ENCODE results near the gene DUOXA2.

DUOXA2 gene

GRCh38 chr15:45150997-45151396 lies 36.9 kb downstream of the DUOXA2 start:
- no peak for TF ChIP-seq YY1 (IDR thresholded peaks at IDR 0.05; ENCODE audit: insufficient read depth, insufficient read length)
- no peak for TF ChIP-seq ZNF274 (IDR thresholded peaks at IDR 0.05; ENCODE audit: low read depth, low read length)
- no peak for TF ChIP-seq SUZ12 (IDR thresholded peaks at IDR 0.05; ENCODE audit: extremely low read depth, insufficient read depth, insufficient read length)
- no peaks in the 10 kb centered on the region for H3K27me3 ChIP-seq (ENCODE audit: insufficient read depth, insufficient read length)
- H3K9ac ChIP-seq (ENCODE audit: insufficient read length, low read depth): no peak overlapping the region
- no peak overlapping the region for H3K4me3 ChIP-seq (ENCODE audit: insufficient read length, low read depth)
- no peaks in the 10 kb centered on the region for H3K9me3 ChIP-seq (ENCODE audit: insufficient read depth, low read length)
- no peak for DNase-seq (ENCODE audit: low read depth, low spot score)
- H3K4me1 ChIP-seq (ENCODE audit: insufficient read depth, insufficient read length): no peaks in the 10 kb centered on the region
- H3K36me3 ChIP-seq (ENCODE audit: insufficient read depth, insufficient read length, low read length): no peaks in the 10 kb centered on the region

GRCh38 chr15:45151998-45152828 lies 38.1 kb downstream of the DUOXA2 start:
- no peaks in the 10 kb centered on the region for H3K9me3 ChIP-seq (ENCODE audit: insufficient read depth, low read length)
- DNase-seq (ENCODE audit: low read depth, low spot score): no peak
- H3K4me1 ChIP-seq (ENCODE audit: insufficient read depth, insufficient read length): no peaks in the 10 kb centered on the region
- H3K27me3 ChIP-seq (ENCODE audit: insufficient read depth, insufficient read length): no peaks in the 10 kb centered on the region
- H3K9ac ChIP-seq (ENCODE audit: insufficient read length, low read depth): no peak overlapping the region
- no peak overlapping the region for H3K4me3 ChIP-seq (ENCODE audit: insufficient read length, low read depth)
- H3K36me3 ChIP-seq (ENCODE audit: insufficient read depth, insufficient read length, low read length): no peaks in the 10 kb centered on the region
- TF ChIP-seq ZNF274 (IDR thresholded peaks at IDR 0.05; ENCODE audit: low read depth, low read length) (no peak), SUZ12 (IDR thresholded peaks at IDR 0.05; ENCODE audit: extremely low read depth, insufficient read depth, insufficient read length) (no peak), YY1 (IDR thresholded peaks at IDR 0.05; ENCODE audit: insufficient read depth, insufficient read length) (no peak)

GRCh38 chr15:45155739-45156138 lies 41.6 kb downstream of the DUOXA2 start:
- H3K27me3 ChIP-seq (ENCODE audit: insufficient read depth, insufficient read length): no peaks in the 10 kb centered on the region
- H3K36me3 ChIP-seq (ENCODE audit: insufficient read depth, insufficient read length, low read length): no peaks in the 10 kb centered on the region
- H3K9ac ChIP-seq (ENCODE audit: insufficient read length, low read depth): no peak overlapping the region
- no peak for TF ChIP-seq YY1 (IDR thresholded peaks at IDR 0.05; ENCODE audit: insufficient read depth, insufficient read length)
- no peak for TF ChIP-seq SUZ12 (IDR thresholded peaks at IDR 0.05; ENCODE audit: extremely low read depth, insufficient read depth, insufficient read length)
- TF ChIP-seq ZNF274 (IDR thresholded peaks at IDR 0.05; ENCODE audit: low read depth, low read length): no peak
- no peaks in the 10 kb centered on the region for H3K9me3 ChIP-seq (ENCODE audit: insufficient read depth, low read length)
- H3K4me1 ChIP-seq (ENCODE audit: insufficient read depth, insufficient read length): peaks cover 6% of the 10 kb centered on the region
- H3K4me3 ChIP-seq (ENCODE audit: insufficient read length, low read depth): no peak overlapping the region
- DNase-seq (ENCODE audit: low read depth, low spot score): no peak

- Histone ChIP-seq H3K4me1 (ENCODE audit: insufficient read depth, insufficient read length) (peaks cover 6% of the 10 kb centered on the region), H3K27me3 (ENCODE audit: insufficient read depth, insufficient read length) (no peaks in the 10 kb centered on the region), H3K9ac (ENCODE audit: insufficient read length, low read depth) (no peak overlapping the region), H3K9me3 (ENCODE audit: insufficient read depth, low read length) (no peaks in the 10 kb centered on the region), H3K4me3 (ENCODE audit: insufficient read length, low read depth) (no peak overlapping the region), H3K36me3 (ENCODE audit: insufficient read depth, insufficient read length, low read length) (no peaks in the 10 kb centered on the region)
- no peak for TF ChIP-seq SUZ12 (IDR thresholded peaks at IDR 0.05; ENCODE audit: extremely low read depth, insufficient read depth, insufficient read length)
- no peak for TF ChIP-seq YY1 (IDR thresholded peaks at IDR 0.05; ENCODE audit: insufficient read depth, insufficient read length)
- no peak for TF ChIP-seq ZNF274 (IDR thresholded peaks at IDR 0.05; ENCODE audit: low read depth, low read length)
- no peak for DNase-seq (ENCODE audit: low read depth, low spot score)
Observed at GRCh38 chr15:45156744-45157455, 42.8 kb downstream of the DUOXA2 start.

- TF ChIP-seq SUZ12 (IDR thresholded peaks at IDR 0.05; ENCODE audit: extremely low read depth, insufficient read depth, insufficient read length): no peak
- no peak for TF ChIP-seq ZNF274 (IDR thresholded peaks at IDR 0.05; ENCODE audit: low read depth, low read length)
- no peak for TF ChIP-seq YY1 (IDR thresholded peaks at IDR 0.05; ENCODE audit: insufficient read depth, insufficient read length)
- Histone ChIP-seq H3K27me3 (ENCODE audit: insufficient read depth, insufficient read length) (no peaks in the 10 kb centered on the region), H3K36me3 (ENCODE audit: insufficient read depth, insufficient read length, low read length) (no peaks in the 10 kb centered on the region), H3K9me3 (ENCODE audit: insufficient read depth, low read length) (no peaks in the 10 kb centered on the region), H3K9ac (ENCODE audit: insufficient read length, low read depth) (no peak overlapping the region), H3K4me1 (ENCODE audit: insufficient read depth, insufficient read length) (peaks cover 9% of the 10 kb centered on the region), H3K4me3 (ENCODE audit: insufficient read length, low read depth) (no peak overlapping the region)
- DNase-seq (ENCODE audit: low read depth, low spot score): peak; percentile 62
Observed at GRCh38 chr15:45157974-45158373, 43.8 kb downstream of the DUOXA2 start.

- no peak for TF ChIP-seq YY1 (IDR thresholded peaks at IDR 0.05; ENCODE audit: insufficient read depth, insufficient read length)
- no peak for TF ChIP-seq SUZ12 (IDR thresholded peaks at IDR 0.05; ENCODE audit: extremely low read depth, insufficient read depth, insufficient read length)
- no peak for TF ChIP-seq ZNF274 (IDR thresholded peaks at IDR 0.05; ENCODE audit: low read depth, low read length)
- Histone ChIP-seq H3K27me3 (ENCODE audit: insufficient read depth, insufficient read length) (no peaks in the 10 kb centered on the region), H3K4me1 (ENCODE audit: insufficient read depth, insufficient read length) (peaks cover 13% of the 10 kb centered on the region), H3K4me3 (ENCODE audit: insufficient read length, low read depth) (no peak overlapping the region), H3K36me3 (ENCODE audit: insufficient read depth, insufficient read length, low read length) (no peaks in the 10 kb centered on the region), H3K9me3 (ENCODE audit: insufficient read depth, low read length) (no peaks in the 10 kb centered on the region), H3K9ac (ENCODE audit: insufficient read length, low read depth) (no peak overlapping the region)
- no peak for DNase-seq (ENCODE audit: low read depth, low spot score)
Observed at GRCh38 chr15:45161666-45162065, 47.5 kb downstream of the DUOXA2 start.
